ENCODE measurements around the gene SIRPB2.

DNA sequence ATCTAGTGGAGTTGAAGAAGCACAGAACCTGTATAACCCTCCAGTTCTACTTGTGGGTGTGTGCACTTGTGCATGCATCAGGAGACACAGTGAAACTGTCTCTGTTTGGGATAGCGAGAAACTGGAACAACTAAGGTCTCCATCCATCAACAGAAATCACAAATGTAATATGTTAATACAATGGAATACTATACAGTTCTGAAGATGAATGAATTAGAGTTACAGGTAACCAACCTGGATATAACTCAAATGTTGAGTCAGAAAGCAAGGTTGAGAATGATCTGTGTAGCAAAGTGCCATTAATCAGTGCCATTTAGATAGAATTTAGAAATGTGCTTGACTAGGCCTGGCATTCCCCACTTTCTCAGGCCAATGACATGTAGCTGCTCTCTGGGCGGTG, 20.0 kb downstream of the SIRPB2 start:
- TF ChIP-seq, protein P1, sequence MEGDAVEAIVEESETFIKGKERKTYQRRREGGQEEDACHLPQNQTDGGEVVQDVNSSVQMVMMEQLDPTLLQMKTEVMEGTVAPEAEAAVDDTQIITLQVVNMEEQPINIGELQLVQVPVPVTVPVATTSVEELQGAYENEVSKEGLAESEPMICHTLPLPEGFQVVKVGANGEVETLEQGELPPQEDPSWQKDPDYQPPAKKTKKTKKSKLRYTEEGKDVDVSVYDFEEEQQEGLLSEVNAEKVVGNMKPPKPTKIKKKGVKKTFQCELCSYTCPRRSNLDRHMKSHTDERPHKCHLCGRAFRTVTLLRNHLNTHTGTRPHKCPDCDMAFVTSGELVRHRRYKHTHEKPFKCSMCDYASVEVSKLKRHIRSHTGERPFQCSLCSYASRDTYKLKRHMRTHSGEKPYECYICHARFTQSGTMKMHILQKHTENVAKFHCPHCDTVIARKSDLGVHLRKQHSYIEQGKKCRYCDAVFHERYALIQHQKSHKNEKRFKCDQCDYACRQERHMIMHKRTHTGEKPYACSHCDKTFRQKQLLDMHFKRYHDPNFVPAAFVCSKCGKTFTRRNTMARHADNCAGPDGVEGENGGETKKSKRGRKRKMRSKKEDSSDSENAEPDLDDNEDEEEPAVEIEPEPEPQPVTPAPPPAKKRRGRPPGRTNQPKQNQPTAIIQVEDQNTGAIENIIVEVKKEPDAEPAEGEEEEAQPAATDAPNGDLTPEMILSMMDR (IDR thresholded peaks at IDR 0.05; ENCODE audit: insufficient read depth, low read length, poor library complexity, severe bottlenecking), result no peak
- TF ChIP-seq EZH2phosphoT487 (conservative IDR thresholded peaks at IDR 0.05; ENCODE audit: low read length), result no peak
